ENCODE data around the gene MTIF2. TPM values are rescaled to one million over a fixed set of nuclear protein-coding genes. Genes with fewer than 3 reads are reported as not detected.

The MTIF2 gene
- total and polyA plus RNA-seq, 9 of the 15 experiments (the other 6 are each of a cell fraction or from before 2014, with no cell fraction given): 58.7 to 143 (median 105) TPM

- H3K27ac ChIP-seq (ENCODE audit: extremely low read depth, low read depth, low read length): no peak overlapping the region
- no peak overlapping the region for H2AFZ ChIP-seq (ENCODE audit: low read depth, low read length)
- H3K4me3 ChIP-seq: no peak overlapping the region
- no peaks in the 10 kb centered on the region for H3K9me1 ChIP-seq (ENCODE audit: control insufficient read depth, insufficient read depth, low read length)
- H3K4me2 ChIP-seq (ENCODE audit: insufficient read depth, low read length): no peak overlapping the region
- H4K20me1 ChIP-seq (replicated peaks; ENCODE audit: control insufficient read depth, insufficient read depth, low read length): no peaks in the 10 kb centered on the region
- CTCF ChIA-PET (ENCODE audit: low intra/inter-chr PET ratio): no interaction called here
- H3K79me2 ChIP-seq (ENCODE audit: control insufficient read depth, insufficient read depth, low read length): no peaks in the 10 kb centered on the region
- WGBS (ENCODE audit: insufficient coverage, low coverage, missing lambda C conversion rate): 87% methylated on average over 3 of the region's 3 CpGs
- FAIRE-seq (no peak), ATAC-seq (no peak), DNase-seq (ENCODE audit: extremely low read depth in 1 of 4, low spot score in 3 of 4) (no peak)
- TF ChIP-seq ZNF592 (IDR thresholded peaks at IDR 0.05) (no peak), USF1 (CRISPR knock-in tag; IDR thresholded peaks at IDR 0.05) (no peak), ZNF146 (CRISPR knock-in tag; IDR thresholded peaks at IDR 0.05; ENCODE audit: unreplicated experiment) (peak; percentile 75), TEAD4 (IDR thresholded peaks at IDR 0.05; ENCODE audit: low read length) (no peak), TEAD4 (CRISPR knock-in tag; IDR thresholded peaks at IDR 0.05; ENCODE audit: borderline replicate concordance) (no peak)
- H3K9ac ChIP-seq (ENCODE audit: insufficient read depth in 1 of 2, low read depth in 2 of 2, low read length in 2 of 2): no peak overlapping the region
- no peaks in the 10 kb centered on the region for H3K4me1 ChIP-seq (replicated peaks in 1 of 2; ENCODE audit: control insufficient read depth in 2 of 2, insufficient read depth in 2 of 2, low read length in 2 of 2)
- POLR2A ChIA-PET: interaction anchor here (0.6 kb wide), 1 partner anchor 412 kb away, joined by 3 read pairs; no protein-coding TSS in a partner anchor
- no peaks in the 10 kb centered on the region for H3K36me3 ChIP-seq (ENCODE audit: control insufficient read depth, insufficient read depth, low read length)
- in situ Hi-C loops (cut with MboI) (no loop called here), intact Hi-C loops (cut with micrococcal nuclease) (no loop called here)
- no peaks in the 10 kb centered on the region for H3K27me3 ChIP-seq (ENCODE audit: control insufficient read depth in 2 of 2, insufficient read depth in 2 of 2, low read length in 2 of 2)
- BruUV-seq (replicated peaks): no TSS peak
- no peaks in the 10 kb centered on the region for H3K9me3 ChIP-seq (replicated peaks; ENCODE audit: control insufficient read depth, insufficient read depth, low read depth, low read length)
These were observed 64.5 kb downstream of the MTIF2 start for GRCh38 chr2:55204536-55204935.
